GM23248 (cell line): ENCODE measurements around the gene SLC25A29.

Experiments used
- EZH2 ChIP-seq: fragments of 200-600 bp; sonication (generic); IDR thresholded peaks from 2 replicates; pipeline ENCODE4 v1.6.1; 2018; ENCODE audit warnings: antibody characterized with exemption, mild to moderate bottlenecking; ENCODE audit not compliant: insufficient read depth, poor library complexity, severe bottlenecking
- EZH2phosphoT487 ChIP-seq: fragments of 200-600 bp; sonication (generic); IDR thresholded peaks from 2 replicates; pipeline ENCODE4 v1.6.1; 2018; ENCODE audit warnings: antibody characterized with exemption, moderate library complexity, mild to moderate bottlenecking, low read depth; ENCODE audit not compliant: insufficient read depth

DNA sequence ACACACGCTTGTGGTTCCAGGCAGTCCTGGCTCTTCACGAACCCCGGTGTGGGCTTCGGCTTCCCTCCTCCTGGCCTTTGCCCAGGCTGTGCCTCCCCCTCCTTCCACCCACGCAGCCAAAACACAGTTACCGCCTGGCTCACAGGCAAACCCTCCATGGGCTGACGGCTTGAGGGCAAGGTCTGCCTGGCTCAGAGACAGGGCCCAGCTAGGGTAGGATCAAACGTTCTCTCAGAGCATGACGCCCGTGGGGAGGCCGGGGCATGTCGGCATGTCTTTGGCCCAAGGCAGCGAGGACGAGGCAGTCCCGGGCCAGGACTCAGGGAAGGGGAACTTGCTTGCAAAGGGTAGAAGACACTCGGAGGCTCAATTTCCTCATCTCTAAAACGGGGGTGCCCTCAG lies 19.0 kb upstream of the SLC25A29 start:
- TF ChIP-seq EZH2phosphoT487, result no peak
- TF ChIP-seq EZH2, result no peak
